Measurements from ENCODE around the gene MRPS34. TPM values are rescaled to one million over a fixed set of nuclear protein-coding genes. Genes with fewer than 3 reads are reported as not detected.

The MRPS34 gene
- total RNA-seq, 2 experiments from 2014 or later = 91.6 to 103 TPM

GRCh38 chr16:1782408-1783264 lies 9.7 kb upstream of the MRPS34 start, which contains the start of the genes NUBP2 and SPSB3:
Gene NUBP2, plus strand, starts transcription at chr16:1782960. Its CDS starts 61 bp downstream, at chr16:1783021.
Gene SPSB3, minus strand, starts transcription at chr16:1782571. Its CDS starts 1,088 bp downstream, at chr16:1781483.
- ATAC-seq (ENCODE audit: low read depth) (peak; percentile 91), DNase-seq (peak; percentile 94)
- Mint-ChIP-seq H3K4me1 (peaks cover 17% of the 10 kb centered on the region), H3K27ac (peak within 1 kb of the TSS; percentile 85), H3K4me3 (peak within 1 kb of the TSS; percentile 91), H3K27me3 (no peaks in the 10 kb centered on the region), H3K36me3 (peaks cover 3% of the 10 kb centered on the region), H3K9me3 (no peaks in the 10 kb centered on the region)
- POLR2A ChIA-PET = interaction anchor here (0.6 to 3.7 kb wide), 18 partner anchors 9 to 1107 kb away, joined by 3 to 88 read pairs (median 6); partner anchors contain the start of genes EME2, FAHD1, HAGH and IFT140

GRCh38 chr16:1781758-1782407 lies 8.9 kb upstream of the MRPS34 start:
- H3K4me3 Mint-ChIP-seq = peak overlapping the region; percentile 89
- H3K27me3 Mint-ChIP-seq = no peaks in the 10 kb centered on the region
- H3K36me3 Mint-ChIP-seq = peaks cover 3% of the 10 kb centered on the region
- DNase-seq (no peak), ATAC-seq (ENCODE audit: low read depth) (no peak)
- H3K27ac Mint-ChIP-seq = peak overlapping the region; percentile 70
- POLR2A ChIA-PET = interaction anchor here (0.9 to 3.7 kb wide), 14 partner anchors 9 to 373 kb away, joined by 3 to 88 read pairs (median 7); partner anchors contain the start of genes EME2, FAHD1, HAGH and IFT140
- peaks cover 17% of the 10 kb centered on the region for H3K4me1 Mint-ChIP-seq
- no peaks in the 10 kb centered on the region for H3K9me3 Mint-ChIP-seq

- ATAC-seq (ENCODE audit: low read depth) (no peak), DNase-seq (peak; percentile 30)
- Mint-ChIP-seq H3K9me3 (no peaks in the 10 kb centered on the region), H3K4me3 (peak overlapping the region; percentile 89), H3K27ac (peak overlapping the region; percentile 70), H3K4me1 (peaks cover 17% of the 10 kb centered on the region), H3K36me3 (peaks cover 3% of the 10 kb centered on the region), H3K27me3 (no peaks in the 10 kb centered on the region)
- POLR2A ChIA-PET = interaction anchor here (1.1 to 3.7 kb wide), 5 partner anchors 9 to 103 kb away, joined by 3 to 88 read pairs (median 9); partner anchors contain the start of genes EME2, FAHD1, HAGH and JPT2
Observed at GRCh38 chr16:1781254-1781653, 8.3 kb upstream of the MRPS34 start.

GRCh38 chr16:1780677-1781072 lies 7.7 kb upstream of the MRPS34 start:
- Mint-ChIP-seq H3K9me3 (no peaks in the 10 kb centered on the region), H3K27ac (no peak overlapping the region), H3K27me3 (no peaks in the 10 kb centered on the region), H3K36me3 (peaks cover 3% of the 10 kb centered on the region), H3K4me3 (peak overlapping the region; percentile 89), H3K4me1 (peaks cover 17% of the 10 kb centered on the region)
- no peak for ATAC-seq (ENCODE audit: low read depth)
- no peak for DNase-seq
- POLR2A ChIA-PET = interaction anchor here (0.8 to 1.1 kb wide), 2 partner anchors 10 to 18 kb away, joined by 3 read pairs; partner anchors contain the start of gene NME3

- POLR2A ChIA-PET = interaction anchor here (0.8 to 1.5 kb wide), 2 partner anchors 9 to 10 kb away, joined by 3 to 4 read pairs; partner anchors contain the start of gene NME3
- no peak overlapping the region for H3K27ac Mint-ChIP-seq
- H3K9me3 Mint-ChIP-seq = no peaks in the 10 kb centered on the region
- DNase-seq = no peak
- H3K36me3 Mint-ChIP-seq = peaks cover 3% of the 10 kb centered on the region
- H3K4me3 Mint-ChIP-seq = no peak overlapping the region
- H3K27me3 Mint-ChIP-seq = no peaks in the 10 kb centered on the region
- ATAC-seq (ENCODE audit: low read depth) = no peak
- H3K4me1 Mint-ChIP-seq = peaks cover 16% of the 10 kb centered on the region
Observed at GRCh38 chr16:1779741-1780676, 7.1 kb upstream of the MRPS34 start.

- no peaks in the 10 kb centered on the region for H3K9me3 Mint-ChIP-seq
- no peak overlapping the region for H3K4me3 Mint-ChIP-seq
- POLR2A ChIA-PET = interaction anchor here (1.5 kb wide), 1 partner anchor 9 kb away, joined by 4 read pairs; no protein-coding TSS in a partner anchor
- DNase-seq = no peak
- peak overlapping the region; percentile 20 for H3K27ac Mint-ChIP-seq
- H3K27me3 Mint-ChIP-seq = no peaks in the 10 kb centered on the region
- H3K4me1 Mint-ChIP-seq = peaks cover 16% of the 10 kb centered on the region
- peaks cover 3% of the 10 kb centered on the region for H3K36me3 Mint-ChIP-seq
- ATAC-seq (ENCODE audit: low read depth) = no peak
Observed at GRCh38 chr16:1779234-1779701, 6.3 kb upstream of the MRPS34 start.

- POLR2A ChIA-PET = interaction anchor here (1.5 kb wide), 1 partner anchor 9 kb away, joined by 4 read pairs; no protein-coding TSS in a partner anchor
- H3K36me3 Mint-ChIP-seq = peaks cover 3% of the 10 kb centered on the region
- H3K4me1 Mint-ChIP-seq = peaks cover 14% of the 10 kb centered on the region
- DNase-seq (no peak), ATAC-seq (ENCODE audit: low read depth) (no peak)
- H3K27ac Mint-ChIP-seq = peak overlapping the region; percentile 20
- no peak overlapping the region for H3K4me3 Mint-ChIP-seq
- H3K27me3 Mint-ChIP-seq = no peaks in the 10 kb centered on the region
- H3K9me3 Mint-ChIP-seq = no peaks in the 10 kb centered on the region
Observed at GRCh38 chr16:1778200-1779179, 5.6 kb upstream of the MRPS34 start.

GRCh38 chr16:1777375-1778199 lies 4.7 kb upstream of the MRPS34 start:
- no peak for ATAC-seq (ENCODE audit: low read depth)
- DNase-seq = no peak
- no peaks in the 10 kb centered on the region for H3K9me3 Mint-ChIP-seq
- peaks cover 12% of the 10 kb centered on the region for H3K4me1 Mint-ChIP-seq
- peaks cover 3% of the 10 kb centered on the region for H3K36me3 Mint-ChIP-seq
- POLR2A ChIA-PET = no interaction called here
- H3K27me3 Mint-ChIP-seq = no peaks in the 10 kb centered on the region
- no peak overlapping the region for H3K27ac Mint-ChIP-seq
- no peak overlapping the region for H3K4me3 Mint-ChIP-seq

- H3K4me1 Mint-ChIP-seq = peaks cover 15% of the 10 kb centered on the region
- H3K4me3 Mint-ChIP-seq = no peak overlapping the region
- DNase-seq = no peak
- H3K9me3 Mint-ChIP-seq = no peaks in the 10 kb centered on the region
- peaks cover 5% of the 10 kb centered on the region for H3K36me3 Mint-ChIP-seq
- ATAC-seq (ENCODE audit: low read depth) = no peak
- H3K27me3 Mint-ChIP-seq = no peaks in the 10 kb centered on the region
- no peak overlapping the region for H3K27ac Mint-ChIP-seq
- POLR2A ChIA-PET = no interaction called here
Observed at GRCh38 chr16:1776991-1777374, 4.0 kb upstream of the MRPS34 start.

GRCh38 chr16:1776672-1776955 lies 3.7 kb upstream of the MRPS34 start:
- ATAC-seq (ENCODE audit: low read depth) (no peak), DNase-seq (no peak)
- H3K27me3 Mint-ChIP-seq = no peaks in the 10 kb centered on the region
- peaks cover 2% of the 10 kb centered on the region for H3K36me3 Mint-ChIP-seq
- POLR2A ChIA-PET = no interaction called here
- H3K27ac Mint-ChIP-seq = no peak overlapping the region
- H3K4me1 Mint-ChIP-seq = peaks cover 13% of the 10 kb centered on the region
- no peaks in the 10 kb centered on the region for H3K9me3 Mint-ChIP-seq
- H3K4me3 Mint-ChIP-seq = no peak overlapping the region
